Stimulated activated CD8-positive, alpha-beta memory T cell treated with anti-CD3 and anti-CD28 coated beads, Interleukin-7, amount 100 ng/mL, for 48 hours (primary cell): ENCODE results near the gene CYB561A3.
A peak's percentile ranks its signal among the peaks of the same experiment; 100 is the strongest.

Experiments
- DNase-seq, 2 donors: peaks; one replicate each; pipeline ENCODE4 v3.0.0-alpha.2; 2020; ENCODE audit warnings: low read depth in 1 of 2; ENCODE audit errors: extremely low read depth in 1 of 2

Gene CYB561A3

GRCh38 chr11:61369372-61370348, 8.0 kb upstream of the CYB561A3 start:
- DNase-seq: no peak

GRCh38 chr11:61368646-61369045, 7.0 kb upstream of the CYB561A3 start:
- no peak for DNase-seq

GRCh38 chr11:61367406-61367805, 5.7 kb upstream of the CYB561A3 start:
- DNase-seq: no peak

GRCh38 chr11:61364012-61364675, 2.5 kb upstream of the CYB561A3 start:
- DNase-seq: no peak

GRCh38 chr11:61362542-61362875, 827 bp upstream of the CYB561A3 start:
- DNase-seq: peak in 1 of 2 donors; percentile 4

GRCh38 chr11:61361237-61361740, 393 bp downstream of the CYB561A3 start:
- no peak for DNase-seq

- DNase-seq: no peak
Observed at GRCh38 chr11:61359516-61359915, 2.2 kb downstream of the CYB561A3 start.

GRCh38 chr11:61358566-61358965, 3.1 kb downstream of the CYB561A3 start:
- DNase-seq: no peak

GRCh38 chr11:61357894-61358239, 3.8 kb downstream of the CYB561A3 start:
- no peak for DNase-seq

- no peak for DNase-seq
Observed at GRCh38 chr11:61357233-61357893, 4.3 kb downstream of the CYB561A3 start.

GRCh38 chr11:61356706-61357105, 5.0 kb downstream of the CYB561A3 start:
- no peak for DNase-seq

GRCh38 chr11:61354208-61354607, 7.5 kb downstream of the CYB561A3 start:
- DNase-seq: no peak

- DNase-seq: no peak
Observed at GRCh38 chr11:61353131-61354067, 8.3 kb downstream of the CYB561A3 start.

GRCh38 chr11:61352038-61352437, 9.6 kb downstream of the CYB561A3 start:
- no peak for DNase-seq

GRCh38 chr11:61350803-61351202, 10.9 kb downstream of the CYB561A3 start:
- no peak for DNase-seq

GRCh38 chr11:61350336-61350735, 11.3 kb downstream of the CYB561A3 start:
- no peak for DNase-seq

GRCh38 chr11:61349916-61350315, 11.8 kb downstream of the CYB561A3 start:
- no peak for DNase-seq

- DNase-seq: no peak
Observed at GRCh38 chr11:61349189-61349751, 12.4 kb downstream of the CYB561A3 start.

GRCh38 chr11:61347916-61348461, 13.7 kb downstream of the CYB561A3 start:
- no peak for DNase-seq
